HG03469 (cell line): ENCODE measurements around the gene UBE2G1.
"Not testable (repeated sequence)": the region's sequence is repeated elsewhere in the genome, so short reads cannot be mapped to it uniquely, and the experiment has no call there.

Source experiments
- ATAC-seq: cut with Tn5 transposase; IDR thresholded peaks from one replicate; pipeline ENCODE4 v1.9.1; 2021; ENCODE audit warnings: mild to moderate bottlenecking, moderate library complexity, moderate number of reproducible peaks; ENCODE audit not compliant: unreplicated experiment

The UBE2G1 gene

GRCh38 chr17:4375796-4376440 lies 9.4 kb upstream of the UBE2G1 start:
- ATAC-seq = not testable (repeated sequence)

DNA sequence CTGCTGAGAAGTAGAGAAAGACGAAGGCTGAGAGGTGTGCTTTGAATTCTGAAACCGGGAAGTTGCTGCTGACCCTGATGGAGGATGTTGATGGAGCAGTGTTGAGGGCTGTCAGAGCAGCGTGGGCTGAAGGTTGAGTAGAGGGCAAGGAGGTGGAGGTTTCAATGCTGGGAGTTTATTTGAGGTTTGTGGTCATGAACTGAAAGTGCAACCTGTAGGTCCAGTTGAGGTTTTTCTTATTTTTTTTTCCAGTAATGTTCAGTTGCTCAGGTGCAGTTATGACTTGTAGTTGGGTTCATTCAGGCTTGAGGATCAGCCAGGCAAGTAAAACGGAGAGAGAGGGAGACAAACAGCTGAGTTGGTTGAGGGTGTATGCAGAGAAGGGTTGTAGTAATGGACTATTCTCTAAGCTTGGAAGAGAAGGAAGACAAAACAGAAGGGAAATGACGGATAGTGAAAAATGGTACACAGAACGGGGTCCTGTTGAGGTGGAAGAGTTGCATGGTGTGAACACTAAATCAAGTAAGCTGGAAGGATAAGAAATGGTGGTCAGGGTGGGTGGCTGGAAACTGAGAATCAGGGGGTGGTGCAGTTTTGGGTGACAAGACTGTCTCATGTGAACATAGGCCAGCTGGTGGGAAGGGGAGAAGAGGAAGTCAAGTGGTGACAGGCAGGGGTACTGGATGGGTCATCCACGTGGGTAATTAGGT lies 8.7 kb upstream of the UBE2G1 start:
- ATAC-seq = peak; percentile 52

DNA sequence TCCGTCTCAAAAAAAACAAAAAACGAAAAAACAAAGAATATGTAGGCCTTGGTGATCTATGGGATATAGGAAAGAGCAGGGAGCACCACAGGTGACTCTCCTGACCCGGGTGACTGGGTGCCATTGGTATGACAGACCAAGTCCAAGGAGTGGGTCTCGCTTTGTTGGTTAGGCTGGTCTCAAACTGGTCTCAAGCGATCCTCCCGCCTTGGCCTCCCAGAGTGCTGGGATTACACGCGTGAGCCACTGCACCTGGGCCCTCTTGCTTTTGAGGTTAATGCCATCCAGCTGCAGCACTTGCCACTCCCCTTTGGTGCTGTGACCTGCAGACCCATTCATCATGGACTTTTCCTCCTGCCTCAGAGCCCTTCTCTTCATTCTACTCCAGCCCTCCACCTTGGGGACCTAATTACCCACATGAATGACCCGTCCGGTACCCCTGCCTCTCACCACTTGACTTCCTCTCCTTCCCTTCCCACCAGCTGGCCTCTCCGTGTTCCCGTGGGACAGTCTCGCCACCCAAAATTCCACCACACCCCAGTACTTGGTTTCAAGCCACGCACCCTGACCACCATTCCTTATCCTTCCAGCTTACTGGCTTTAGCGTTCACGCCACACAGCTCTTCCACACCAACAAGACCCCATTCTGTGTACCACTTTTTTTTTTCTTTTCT lies 3.2 kb upstream of the UBE2G1 start:
- ATAC-seq = no peak

- ATAC-seq = no peak
Observed at GRCh38 chr17:4368341-4368740, 1.9 kb upstream of the UBE2G1 start.

- ATAC-seq = not testable (repeated sequence)
Observed at GRCh38 chr17:4367177-4367576, 702 bp upstream of the UBE2G1 start.

DNA sequence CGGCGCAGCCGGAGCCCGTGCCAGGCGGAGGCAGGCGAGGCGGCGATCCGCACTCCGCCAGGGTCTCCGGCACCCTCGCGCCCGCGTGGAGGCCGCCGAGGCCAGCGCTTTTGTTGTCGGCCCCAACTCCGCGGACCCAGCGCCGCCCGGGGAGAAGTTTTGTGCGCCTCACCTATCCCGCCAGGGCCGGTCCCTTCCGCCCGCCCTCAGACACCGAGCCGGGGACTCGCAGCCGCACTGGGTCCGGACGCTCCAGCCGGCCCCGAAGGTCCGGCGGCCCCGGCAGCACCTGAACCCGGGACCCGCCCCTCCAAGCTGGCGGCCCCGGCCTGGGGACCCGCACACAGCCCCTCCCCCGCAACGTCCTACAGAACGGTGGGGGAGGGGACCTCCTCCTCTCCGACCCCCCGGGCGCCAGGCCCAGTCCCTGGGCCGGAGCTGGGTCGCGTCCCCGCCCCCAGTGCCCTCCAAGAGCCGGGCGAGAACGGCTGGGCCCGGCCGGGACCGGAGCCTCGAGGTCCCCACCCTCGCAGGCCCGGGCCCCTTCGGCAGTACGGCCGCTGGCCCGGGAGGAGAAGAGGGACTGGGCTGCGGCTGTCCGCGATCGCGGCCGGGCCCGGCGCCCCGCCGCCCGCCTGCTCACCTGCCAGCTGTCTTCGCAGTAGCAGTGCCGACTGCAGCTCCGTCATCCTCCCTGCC lies 698 bp downstream of the UBE2G1 start:
- ATAC-seq = no peak

DNA sequence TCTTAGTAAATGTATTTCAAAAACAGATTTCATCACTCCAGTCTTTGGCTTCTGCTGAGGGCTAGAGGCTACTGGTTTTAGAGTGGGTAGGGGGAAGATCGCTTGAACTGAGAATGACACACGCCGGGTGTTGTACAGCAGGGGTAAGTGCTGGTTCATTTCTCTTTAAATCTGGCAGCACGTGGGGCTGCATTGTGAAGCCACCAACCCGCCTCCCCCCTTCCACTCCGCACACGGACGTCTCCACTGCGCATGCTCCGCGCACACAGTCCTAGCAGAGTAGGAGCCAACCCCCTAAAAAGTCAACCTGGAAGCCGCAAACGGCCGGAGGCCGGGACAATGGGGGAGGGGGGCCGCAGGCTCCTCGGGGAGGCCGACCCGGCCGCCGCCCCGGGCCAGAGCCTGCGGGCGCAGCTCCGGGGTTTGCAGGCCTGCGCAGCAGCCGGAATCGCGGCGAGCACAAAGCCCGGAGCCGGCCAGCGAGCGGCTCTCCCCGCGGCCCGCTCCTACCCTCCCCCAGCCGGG lies 1.3 kb downstream of the UBE2G1 start:
- no peak for ATAC-seq

DNA sequence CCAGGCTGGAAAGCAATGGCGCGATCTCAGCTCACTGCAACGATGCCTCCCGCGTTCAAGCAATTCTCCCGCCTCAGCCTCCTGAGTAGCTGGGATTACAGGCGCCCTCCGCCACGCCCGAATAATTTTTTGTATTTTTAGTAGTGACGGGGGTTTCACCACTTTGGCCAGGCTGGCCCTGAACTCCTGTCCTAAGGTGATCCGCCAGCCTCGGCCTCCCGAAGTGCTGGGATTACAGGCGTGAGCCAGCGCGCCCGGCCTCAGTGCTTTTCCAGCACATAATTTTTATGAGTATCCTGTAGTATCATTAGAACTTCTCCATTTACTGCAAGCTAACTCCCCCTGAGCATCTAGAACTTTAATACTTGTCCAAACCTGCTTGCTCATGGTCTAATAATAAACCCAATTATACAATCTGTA lies 1.8 kb downstream of the UBE2G1 start:
- ATAC-seq = no peak

DNA sequence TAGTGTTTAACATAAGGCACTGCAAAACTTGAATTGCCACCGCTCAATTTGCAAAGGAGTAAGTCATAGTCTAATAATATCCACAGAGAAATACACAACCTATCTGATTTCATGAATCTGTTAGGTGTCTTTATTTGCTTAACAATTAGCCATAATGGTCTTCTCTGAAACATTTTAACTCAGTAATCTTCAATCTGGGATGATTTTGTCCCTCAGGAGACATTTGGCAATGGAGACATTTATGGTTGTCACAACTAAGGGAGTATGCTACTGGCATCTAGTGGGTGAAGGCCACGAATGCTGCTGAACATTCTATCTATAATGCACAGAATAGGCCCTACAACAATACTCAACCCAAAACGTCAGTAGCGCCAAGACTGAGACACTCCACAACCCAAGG lies 4.3 kb downstream of the UBE2G1 start:
- ATAC-seq = no peak

DNA sequence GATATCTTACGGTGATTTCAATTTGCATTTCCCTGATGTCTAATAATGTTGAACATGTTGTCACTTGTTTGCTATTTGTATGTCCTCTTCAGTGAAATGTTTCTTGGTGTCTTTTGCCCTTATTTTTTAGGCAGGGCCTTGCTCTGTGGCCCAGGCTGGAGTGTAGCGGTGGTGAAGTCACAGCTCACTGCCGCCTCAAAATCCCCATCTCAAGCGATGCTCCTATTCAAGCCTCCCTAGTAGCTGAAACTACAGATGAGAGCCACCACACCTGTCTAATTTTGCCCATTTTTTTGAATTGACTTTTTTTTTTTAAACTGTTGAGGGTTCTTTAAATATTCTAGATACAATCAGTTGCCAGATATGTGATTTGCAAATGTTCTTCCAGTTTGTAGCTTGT lies 8.3 kb downstream of the UBE2G1 start:
- ATAC-seq = no peak

- ATAC-seq = no peak
Observed at GRCh38 chr17:4357671-4358070, 8.8 kb downstream of the UBE2G1 start.

DNA sequence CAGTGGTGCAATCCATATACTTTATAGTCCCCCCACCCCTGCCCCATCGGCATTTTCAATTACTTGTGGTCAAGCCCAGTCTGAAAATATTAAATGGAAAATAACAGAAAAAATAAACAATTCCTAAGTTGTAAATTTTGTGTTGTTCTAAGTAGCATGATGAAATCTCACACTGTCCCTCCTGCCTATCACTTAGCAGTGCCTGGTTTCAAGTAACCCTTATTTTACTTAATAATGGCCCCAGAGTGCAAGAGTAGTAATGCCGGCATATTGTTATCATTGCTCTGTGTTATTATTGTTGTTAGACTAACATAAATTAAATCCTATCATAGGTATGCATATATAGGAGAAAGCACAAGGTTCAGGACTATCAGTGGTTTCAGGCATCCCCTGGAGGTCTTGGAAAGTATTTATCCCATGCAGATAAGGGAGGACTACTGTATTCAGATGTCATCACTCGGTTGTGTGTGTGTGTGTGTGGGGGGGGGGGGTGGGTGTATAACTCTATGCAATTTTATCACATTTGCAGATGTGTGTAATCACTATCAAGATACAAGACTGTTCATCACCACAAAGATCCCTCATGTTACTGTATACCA lies 9.3 kb downstream of the UBE2G1 start:
- no peak for ATAC-seq

- ATAC-seq = no peak
Observed at GRCh38 chr17:4354862-4355514, 11.5 kb downstream of the UBE2G1 start.

DNA sequence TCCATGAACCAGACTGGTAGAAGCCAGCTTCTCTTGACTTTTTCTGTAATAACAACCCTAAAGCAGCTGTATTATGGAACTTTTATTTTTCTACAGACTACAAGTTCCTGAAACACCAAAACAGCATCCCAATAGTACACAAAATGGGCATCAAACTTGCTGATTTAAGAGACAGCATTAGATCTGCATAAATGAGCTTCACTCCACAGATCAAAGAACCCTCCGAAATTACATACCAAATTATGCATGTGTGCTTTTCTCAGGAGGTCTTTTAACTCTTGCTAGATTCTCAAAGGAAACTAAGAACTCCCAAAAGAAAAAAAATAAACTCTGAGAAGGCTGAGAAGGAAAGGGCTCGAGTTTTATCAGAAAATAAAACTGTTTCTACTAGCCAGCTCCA lies 12.3 kb downstream of the UBE2G1 start:
- no peak for ATAC-seq

GRCh38 chr17:4350214-4350613 lies 16.3 kb downstream of the UBE2G1 start:
- ATAC-seq = not testable (repeated sequence)

- ATAC-seq = no peak
Observed at GRCh38 chr17:4345581-4346252, 20.8 kb downstream of the UBE2G1 start.

DNA sequence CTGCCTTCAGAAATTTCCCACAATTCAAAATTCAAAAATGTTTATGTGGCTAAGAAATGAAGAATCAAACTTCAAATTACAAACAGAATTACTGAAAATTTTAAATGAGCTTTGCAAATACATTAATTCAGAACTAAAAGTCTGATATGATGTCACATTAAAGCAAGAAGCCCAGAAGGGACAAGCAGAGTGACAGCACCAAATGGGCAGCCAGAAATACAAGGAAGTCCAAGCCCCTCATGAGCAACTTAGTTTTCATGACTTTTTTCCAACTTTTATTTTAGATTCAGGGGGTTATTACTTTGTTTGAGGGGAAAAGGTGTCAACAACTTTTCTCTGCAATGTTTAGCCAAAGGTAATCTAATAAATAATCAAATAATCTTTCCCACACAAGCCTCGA lies 21.5 kb downstream of the UBE2G1 start:
- ATAC-seq = no peak

DNA sequence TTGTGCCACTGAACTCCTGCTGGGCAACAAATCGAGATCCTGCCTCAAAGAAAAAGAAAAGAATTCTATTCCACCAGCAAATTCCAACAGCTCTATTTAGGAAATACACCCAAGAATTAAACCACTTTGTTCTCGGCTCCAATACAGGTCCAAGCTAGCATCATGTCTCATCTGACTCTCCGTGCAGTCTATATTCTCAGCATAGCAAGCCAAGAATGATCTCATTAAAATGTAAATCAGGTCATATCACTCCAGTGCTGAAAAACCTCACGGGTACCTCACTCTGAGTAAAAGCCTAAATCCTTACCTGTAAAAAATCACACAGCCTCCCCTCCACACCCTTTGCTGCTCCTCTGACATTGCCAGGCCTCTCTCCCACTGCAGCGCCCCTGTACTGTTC lies 23.9 kb downstream of the UBE2G1 start:
- no peak for ATAC-seq

DNA sequence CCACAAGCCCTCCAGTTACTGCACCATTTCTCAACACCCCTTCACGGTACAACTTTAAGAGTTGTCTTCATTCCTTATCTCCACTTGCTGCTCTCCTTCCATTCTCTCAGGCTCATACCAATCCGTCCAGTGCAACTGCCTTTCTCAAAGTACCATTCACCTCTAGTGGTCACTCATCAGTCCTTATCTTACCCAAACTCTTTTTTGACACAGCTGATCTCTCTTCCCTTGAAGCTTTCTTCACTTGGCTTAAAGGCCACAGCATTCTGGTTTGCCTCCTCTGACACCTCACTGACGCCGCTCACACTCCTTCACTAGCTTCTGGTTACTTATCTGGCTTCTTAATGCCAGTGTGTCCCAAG lies 24.9 kb downstream of the UBE2G1 start:
- ATAC-seq = no peak
